ENCODE results near the gene SALL3.

GRCh38 chr18:79049506-79049905 lies 69.9 kb downstream of the SALL3 start:
- TF ChIP-seq, protein P1, sequence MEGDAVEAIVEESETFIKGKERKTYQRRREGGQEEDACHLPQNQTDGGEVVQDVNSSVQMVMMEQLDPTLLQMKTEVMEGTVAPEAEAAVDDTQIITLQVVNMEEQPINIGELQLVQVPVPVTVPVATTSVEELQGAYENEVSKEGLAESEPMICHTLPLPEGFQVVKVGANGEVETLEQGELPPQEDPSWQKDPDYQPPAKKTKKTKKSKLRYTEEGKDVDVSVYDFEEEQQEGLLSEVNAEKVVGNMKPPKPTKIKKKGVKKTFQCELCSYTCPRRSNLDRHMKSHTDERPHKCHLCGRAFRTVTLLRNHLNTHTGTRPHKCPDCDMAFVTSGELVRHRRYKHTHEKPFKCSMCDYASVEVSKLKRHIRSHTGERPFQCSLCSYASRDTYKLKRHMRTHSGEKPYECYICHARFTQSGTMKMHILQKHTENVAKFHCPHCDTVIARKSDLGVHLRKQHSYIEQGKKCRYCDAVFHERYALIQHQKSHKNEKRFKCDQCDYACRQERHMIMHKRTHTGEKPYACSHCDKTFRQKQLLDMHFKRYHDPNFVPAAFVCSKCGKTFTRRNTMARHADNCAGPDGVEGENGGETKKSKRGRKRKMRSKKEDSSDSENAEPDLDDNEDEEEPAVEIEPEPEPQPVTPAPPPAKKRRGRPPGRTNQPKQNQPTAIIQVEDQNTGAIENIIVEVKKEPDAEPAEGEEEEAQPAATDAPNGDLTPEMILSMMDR (IDR thresholded peaks at IDR 0.05): no peak
- no peak for TF ChIP-seq ZFX (IDR thresholded peaks at IDR 0.05; ENCODE audit: borderline replicate concordance)
